Tibial artery (tissue), 4 donors: ENCODE results near the gene RNGTT.

Experiments used
- DNase-seq, 2 donors: peaks; one replicate each; pipeline ENCODE4 v3.0.0-alpha.2; 2019
- H3K27ac ChIP-seq, 2 donors: fragments of 200-600 bp; sonication (generic) in 1 of 2; 1 replicate in 1 of 2; 2 replicates in 1 of 2; pipeline ENCODE4 v1.5.1; 2018 to 2019; ENCODE audit warnings: mild to moderate bottlenecking in 1 of 2
- H3K27me3 ChIP-seq, 2 donors: fragments of 200-600 bp; sonication (generic) in 1 of 2; one replicate each; pipeline versions ENCODE4 v1.5.1 to v1.6.0; 2016 to 2019
- H3K36me3 ChIP-seq, 3 donors: fragments of 200-600 bp; sonication (generic) in 2 of 3; one replicate each; pipeline ENCODE4 v1.5.1; 2016 to 2019; ENCODE audit warnings: mild to moderate bottlenecking in 2 of 3
- H3K4me1 ChIP-seq, 4 donors: fragments of 200-600 bp; sonication (generic) in 2 of 4; 1 replicate in 3 of 4; 2 replicates in 1 of 4; pipeline ENCODE4 v1.5.1; 2016 to 2019
- H3K4me3 ChIP-seq, 2 donors: fragments of 200-600 bp; sonication (generic) in 1 of 2; 1 replicate in 1 of 2; 2 replicates in 1 of 2; pipeline ENCODE4 v1.5.1; 2018 to 2019; ENCODE audit warnings: mild to moderate bottlenecking in 2 of 2
- H3K9me3 ChIP-seq, 3 donors: fragments of 200-600 bp; sonication (generic) in 1 of 3; one replicate each; pipeline ENCODE4 v1.5.1; 2016 to 2019
- intact Hi-C: fragments of 100-400 bp; cut with DNase I; formaldehyde crosslinking; loops from one replicate; pipeline ENCODE4 v1.15.0; 2023; ENCODE audit warnings: low total_unique reads
- TF ChIP-seq, protein P1 (sequence below), 2 experiments: fragments of 200-600 bp in 1 of 2; fragments of 450-650 bp in 1 of 2; IDR thresholded peaks; one replicate each; pipeline ENCODE4 v1.5.1; 2017 to 2019; ENCODE audit warnings: antibody characterized with exemption in 2 of 2, mild to moderate bottlenecking in 1 of 2, moderate library complexity in 1 of 2

The RNGTT gene

DNA sequence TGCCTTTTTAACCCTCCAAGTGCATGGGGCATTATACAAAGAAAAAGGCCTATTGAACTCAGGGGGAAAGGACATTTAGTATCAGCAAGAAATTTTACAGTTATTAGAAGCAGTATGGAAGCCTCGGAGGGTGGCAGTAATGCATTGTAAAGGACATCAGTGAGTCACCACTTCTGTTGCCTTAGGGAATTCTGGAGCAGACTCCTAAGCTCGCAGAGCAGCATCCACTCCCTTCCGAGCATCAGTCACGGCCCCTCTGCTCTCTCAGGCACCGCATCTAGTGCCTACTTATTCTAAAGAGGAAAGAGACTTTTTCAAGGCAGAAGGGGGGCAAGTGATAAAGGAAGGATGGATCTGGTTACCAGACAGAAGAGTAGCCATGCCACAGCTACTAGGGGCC lies 296.5 kb downstream of the RNGTT start:
- no peaks in the 10 kb centered on the region for H3K4me1 ChIP-seq
- peaks cover 0 to 11% (median 4%) of the 10 kb centered on the region in 3 donors for H3K36me3 ChIP-seq
- no peak for DNase-seq
- no peak overlapping the region for H3K4me3 ChIP-seq
- no peak overlapping the region for H3K27ac ChIP-seq
- TF ChIP-seq, protein P1, sequence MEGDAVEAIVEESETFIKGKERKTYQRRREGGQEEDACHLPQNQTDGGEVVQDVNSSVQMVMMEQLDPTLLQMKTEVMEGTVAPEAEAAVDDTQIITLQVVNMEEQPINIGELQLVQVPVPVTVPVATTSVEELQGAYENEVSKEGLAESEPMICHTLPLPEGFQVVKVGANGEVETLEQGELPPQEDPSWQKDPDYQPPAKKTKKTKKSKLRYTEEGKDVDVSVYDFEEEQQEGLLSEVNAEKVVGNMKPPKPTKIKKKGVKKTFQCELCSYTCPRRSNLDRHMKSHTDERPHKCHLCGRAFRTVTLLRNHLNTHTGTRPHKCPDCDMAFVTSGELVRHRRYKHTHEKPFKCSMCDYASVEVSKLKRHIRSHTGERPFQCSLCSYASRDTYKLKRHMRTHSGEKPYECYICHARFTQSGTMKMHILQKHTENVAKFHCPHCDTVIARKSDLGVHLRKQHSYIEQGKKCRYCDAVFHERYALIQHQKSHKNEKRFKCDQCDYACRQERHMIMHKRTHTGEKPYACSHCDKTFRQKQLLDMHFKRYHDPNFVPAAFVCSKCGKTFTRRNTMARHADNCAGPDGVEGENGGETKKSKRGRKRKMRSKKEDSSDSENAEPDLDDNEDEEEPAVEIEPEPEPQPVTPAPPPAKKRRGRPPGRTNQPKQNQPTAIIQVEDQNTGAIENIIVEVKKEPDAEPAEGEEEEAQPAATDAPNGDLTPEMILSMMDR (IDR thresholded peaks at IDR 0.05) = no peak
- intact Hi-C loops = no loop called here
- no peaks in the 10 kb centered on the region for H3K27me3 ChIP-seq
- H3K9me3 ChIP-seq = peaks cover 0 to 27% (median 9%) of the 10 kb centered on the region in 3 donors

DNA sequence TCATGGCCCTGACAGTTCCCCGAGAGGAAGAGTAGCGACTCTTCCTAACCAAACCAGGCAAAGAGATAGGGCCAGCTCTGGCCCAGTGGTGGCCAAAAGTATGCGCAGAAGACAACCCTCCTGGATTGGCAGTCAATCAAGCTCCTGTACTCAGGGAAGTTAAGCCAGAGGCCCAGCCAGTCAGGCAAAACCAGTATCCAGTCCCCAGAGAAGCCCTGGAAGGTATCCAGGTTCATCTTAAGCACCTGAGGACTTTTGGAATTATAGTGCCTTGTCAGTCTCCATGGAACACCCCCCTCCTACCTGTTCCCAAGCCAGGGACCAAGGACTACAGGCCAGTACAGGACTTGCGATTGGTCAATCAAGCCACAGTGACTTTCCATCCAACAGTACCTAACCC lies 298.3 kb downstream of the RNGTT start:
- intact Hi-C loops = no loop called here

DNA sequence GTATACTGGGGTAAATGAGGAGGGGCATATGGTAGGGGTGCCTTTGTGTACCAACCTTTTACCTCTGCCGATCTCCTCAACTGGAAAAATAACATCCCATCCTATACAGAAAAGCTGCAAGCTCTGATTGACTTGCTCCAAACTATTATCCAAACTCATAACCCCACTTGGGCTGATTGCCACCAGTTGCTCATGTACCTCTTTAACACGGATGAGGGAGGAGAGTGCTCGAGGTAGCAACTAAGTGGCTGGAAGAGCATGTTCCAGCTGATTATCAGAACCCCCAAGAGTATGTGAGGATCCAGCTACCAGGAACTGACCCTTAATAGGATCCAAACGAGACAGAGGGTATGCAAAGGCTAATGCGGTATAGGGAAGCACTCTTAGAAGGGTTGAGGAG lies 299.6 kb downstream of the RNGTT start:
- H3K27ac ChIP-seq = no peak overlapping the region
- peaks cover 0 to under 1% (median 0%) of the 10 kb centered on the region in 3 donors for H3K36me3 ChIP-seq
- intact Hi-C loops = no loop called here
- DNase-seq = no peak
- peaks cover 0 to 17% (median 2%) of the 10 kb centered on the region in 3 donors for H3K9me3 ChIP-seq
- no peaks in the 10 kb centered on the region for H3K4me1 ChIP-seq
- TF ChIP-seq, protein P1 (IDR thresholded peaks at IDR 0.05) = no peak
- H3K27me3 ChIP-seq = no peaks in the 10 kb centered on the region
- no peak overlapping the region for H3K4me3 ChIP-seq

More for the DNA sequence above, 298.3 kb downstream of the RNGTT start:
- H3K36me3 ChIP-seq = peaks cover 0 to 2% (median 0%) of the 10 kb centered on the region in 3 donors
- peaks cover 0 to 21% (median under 1%) of the 10 kb centered on the region in 3 donors for H3K9me3 ChIP-seq
- H3K4me1 ChIP-seq = no peaks in the 10 kb centered on the region
- no peak for DNase-seq
- no peak overlapping the region for H3K4me3 ChIP-seq
- TF ChIP-seq, protein P1 (IDR thresholded peaks at IDR 0.05) = no peak
- H3K27ac ChIP-seq = no peak overlapping the region
- H3K27me3 ChIP-seq = no peaks in the 10 kb centered on the region

DNA sequence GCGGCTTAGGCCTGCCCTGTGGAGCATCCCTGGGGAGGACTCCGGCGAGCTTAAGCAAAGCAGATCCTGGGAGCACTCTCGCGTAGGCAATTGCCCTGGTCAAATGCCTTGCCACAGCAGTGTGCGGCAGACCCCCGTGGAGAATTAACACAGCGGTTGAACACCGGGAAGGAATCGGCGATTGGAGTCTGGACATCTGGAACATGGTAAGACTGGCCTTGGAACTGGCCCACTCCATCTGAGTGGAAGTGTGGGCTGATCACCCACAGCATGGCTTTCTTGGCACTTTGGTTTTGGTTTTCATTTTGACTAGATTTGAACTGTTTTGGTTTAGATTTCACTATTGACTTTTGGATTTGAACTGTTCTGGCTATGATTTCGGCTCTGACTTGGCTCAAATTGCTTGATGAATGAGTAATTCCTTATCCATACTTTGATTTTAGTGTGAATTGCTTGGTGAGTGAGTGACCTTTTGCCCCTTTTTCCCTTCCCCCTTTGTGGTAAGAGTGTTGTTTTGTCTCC lies 300.7 kb downstream of the RNGTT start:
- intact Hi-C loops = no loop called here
- Histone ChIP-seq H3K4me3 (no peak overlapping the region), H3K9me3 (peaks cover 0 to 18% (median 3%) of the 10 kb centered on the region in 3 donors), H3K27ac (no peak overlapping the region), H3K4me1 (no peaks in the 10 kb centered on the region), H3K27me3 (no peaks in the 10 kb centered on the region), H3K36me3 (peaks cover 0 to 9% (median 2%) of the 10 kb centered on the region in 3 donors)
- TF ChIP-seq, protein P1 (IDR thresholded peaks at IDR 0.05) = no peak
- no peak for DNase-seq

DNA sequence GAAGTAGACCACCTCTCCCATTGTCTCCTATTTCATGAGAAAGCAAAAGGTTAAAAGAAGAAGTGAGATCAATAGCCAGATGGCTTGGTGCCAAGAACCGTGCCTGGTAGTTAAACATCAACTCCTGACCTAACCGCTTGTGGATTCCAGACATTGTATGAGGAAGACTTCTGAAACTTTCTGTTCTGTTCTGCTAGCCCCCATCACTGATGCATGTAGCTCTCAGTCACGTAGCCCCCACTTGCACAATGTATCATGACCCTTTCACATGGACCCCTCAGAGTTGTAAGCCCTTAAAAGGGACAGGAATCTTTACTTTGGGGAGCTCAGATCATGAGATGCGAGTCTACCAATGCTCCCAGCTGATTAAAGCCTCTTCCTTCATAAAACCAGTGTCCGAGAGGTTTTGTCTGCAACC lies 301.2 kb downstream of the RNGTT start:
- intact Hi-C loops = no loop called here
- Histone ChIP-seq H3K4me3 (no peak overlapping the region), H3K27me3 (no peaks in the 10 kb centered on the region), H3K36me3 (peaks cover 0 to 13% (median 6%) of the 10 kb centered on the region in 3 donors), H3K9me3 (peaks cover 0 to 24% (median 6%) of the 10 kb centered on the region in 3 donors), H3K4me1 (no peaks in the 10 kb centered on the region), H3K27ac (no peak overlapping the region)
- TF ChIP-seq, protein P1 (IDR thresholded peaks at IDR 0.05) = no peak
- DNase-seq = no peak
